HepG2 (cell line): ENCODE measurements around the gene SOX12. TPM values are rescaled to one million over a fixed set of nuclear protein-coding genes. Genes with fewer than 3 reads are reported as not detected.

Source experiments
- FUBP1 ChIP-seq: sonication (generic); formaldehyde crosslinking; IDR thresholded peaks from 2 replicates; pipeline ENCODE4 v1.5.1; 2020; ENCODE audit warnings: missing genetic modification reagents, mild to moderate bottlenecking, borderline replicate concordance
- GTF3A ChIP-seq: sonication (generic); formaldehyde crosslinking; conservative IDR thresholded peaks from 2 replicates; pipeline ENCODE4 v1.4.0; 2020; ENCODE audit warnings: mild to moderate bottlenecking, missing genetic modification reagents
- IRX3 ChIP-seq: sonication (generic); formaldehyde crosslinking; IDR thresholded peaks from 2 replicates; pipeline ENCODE4 v1.8.1; 2023; ENCODE audit warnings: mild to moderate bottlenecking, low read depth, missing genetic modification reagents, borderline replicate concordance
- KMT2A ChIP-seq: sonication (generic); formaldehyde crosslinking; IDR thresholded peaks from 2 replicates; pipeline ENCODE4 v1.4.0; 2020; ENCODE audit warnings: missing genetic modification reagents
- MAZ ChIP-seq, 2 experiments: sonication (generic) in 1 of 2; formaldehyde crosslinking in 1 of 2; IDR thresholded peaks; 2 replicates each; pipeline versions ENCODE4 v1.5.0 to v1.6.1; 2012 to 2020; ENCODE audit warnings: low read depth in 2 of 2, mild to moderate bottlenecking in 2 of 2, borderline replicate concordance in 1 of 2, improper control_type of control experiment in 1 of 2, low read length in 1 of 2, missing genetic modification reagents in 1 of 2, moderate library complexity in 1 of 2
- MLX ChIP-seq: IDR thresholded peaks from 2 replicates; pipeline ENCODE4 v1.6.1; 2016
- NFE2 ChIP-seq: sonication (generic); formaldehyde crosslinking; IDR thresholded peaks from 2 replicates; pipeline ENCODE4 v1.4.0; 2020; ENCODE audit warnings: missing genetic modification reagents
- POLR2AphosphoS5 ChIP-seq: IDR thresholded peaks from 2 replicates; pipeline ENCODE4 v1.6.1; 2012; ENCODE audit warnings: low read depth, low read length
- RFXAP ChIP-seq: sonication (generic); formaldehyde crosslinking; IDR thresholded peaks from 2 replicates; pipeline ENCODE4 v1.4.0; 2020; ENCODE audit warnings: missing genetic modification reagents, borderline replicate concordance
- SP1 ChIP-seq, 2 experiments: fragments of 450-650 bp in 1 of 2; sonication (generic) in 1 of 2; formaldehyde crosslinking in 1 of 2; IDR thresholded peaks; 2 replicates each; pipeline versions ENCODE4 v1.4.0 to v1.6.1; 2016 to 2020; ENCODE audit warnings: missing genetic modification reagents in 1 of 2
- SP2 ChIP-seq: sonication (generic); formaldehyde crosslinking; IDR thresholded peaks from 2 replicates; pipeline ENCODE4 v1.5.1; 2020; ENCODE audit warnings: mild to moderate bottlenecking, missing genetic modification reagents
- TAF1 ChIP-seq: sonication (generic); formaldehyde crosslinking; IDR thresholded peaks from 2 replicates; pipeline ENCODE4 v1.4.0; 2020; ENCODE audit warnings: missing genetic modification reagents
- ZBTB43 ChIP-seq: sonication (generic); formaldehyde crosslinking; conservative IDR thresholded peaks from 2 replicates; pipeline ENCODE4 v1.4.0; 2020; ENCODE audit warnings: missing genetic modification reagents
- ZBTB7A ChIP-seq: sonication (generic); formaldehyde crosslinking; IDR thresholded peaks from 2 replicates; pipeline ENCODE4 v1.8.0; 2022; ENCODE audit warnings: mild to moderate bottlenecking, missing genetic modification reagents
- ZFP36 ChIP-seq: fragments of 150-350 bp; IDR thresholded peaks from 2 replicates; pipeline ENCODE4 v1.6.1; 2018; ENCODE audit warnings: borderline replicate concordance, low read length, low read depth; ENCODE audit not compliant: partially characterized antibody
- ZNF180 ChIP-seq: sonication (generic); formaldehyde crosslinking; IDR thresholded peaks from 2 replicates; pipeline ENCODE4 v1.4.0; 2020; ENCODE audit warnings: low read depth, missing genetic modification reagents, borderline replicate concordance
- polyA plus RNA-seq, 8 experiments: library from polyadenylated mRNA; depleted of rRNA in 3 of 8; stranded (reverse) in 7 of 8; unstranded in 1 of 8; fragments of >200 nt; fragmentation: Illumina TruSeq in 4 of 8; extraction: Trizol in 4 of 8; gene quantifications; 2 replicates each; pipeline versions ENCODE4 v1.2.1 to v1.2.3, GENCODE V29; 2011 to 2016; ENCODE audit warnings: low read depth in 4 of 8, missing spikeins in 1 of 8, mixed read lengths in 1 of 8; ENCODE audit not compliant: insufficient read depth in 1 of 8
- total RNA-seq, 5 experiments: library from RNA; depleted of rRNA; stranded (reverse); fragments of >200 nt; fragmentation: Illumina TruSeq; extraction: Trizol; gene quantifications; 2 replicates each; pipeline ENCODE4 v1.2.3, GENCODE V29; 2016; ENCODE audit warnings: low read depth in 1 of 5
- TF ChIP-seq, protein P1 (sequence below): sonication (generic); formaldehyde crosslinking; IDR thresholded peaks from 2 replicates; pipeline ENCODE4 v1.5.0; 2020; ENCODE audit warnings: mild to moderate bottlenecking, missing genetic modification reagents
- TF ChIP-seq, protein P2 (sequence below): sonication (generic); formaldehyde crosslinking; IDR thresholded peaks from 2 replicates; pipeline ENCODE4 v1.8.1; 2023; ENCODE audit warnings: missing genetic modification reagents, inconsistent platforms, borderline replicate concordance

Gene SOX12
- total and polyA plus RNA-seq, 2 of the 13 experiments (the other 11 are each of a cell fraction or from before 2014, with no cell fraction given), result 10.0 to 18.7 TPM

GRCh38 chr20:325045-325888, at the start of gene SOX12 (continued):
- TF ChIP-seq NFE2 (CRISPR knock-in tag), result no peak
- TF ChIP-seq KMT2A, result no peak; the same call in 1 of the 2 replicates
- TF ChIP-seq SP2, result peak; percentile 35; the same call in 1 of the 2 replicates
- TF ChIP-seq, protein P1, sequence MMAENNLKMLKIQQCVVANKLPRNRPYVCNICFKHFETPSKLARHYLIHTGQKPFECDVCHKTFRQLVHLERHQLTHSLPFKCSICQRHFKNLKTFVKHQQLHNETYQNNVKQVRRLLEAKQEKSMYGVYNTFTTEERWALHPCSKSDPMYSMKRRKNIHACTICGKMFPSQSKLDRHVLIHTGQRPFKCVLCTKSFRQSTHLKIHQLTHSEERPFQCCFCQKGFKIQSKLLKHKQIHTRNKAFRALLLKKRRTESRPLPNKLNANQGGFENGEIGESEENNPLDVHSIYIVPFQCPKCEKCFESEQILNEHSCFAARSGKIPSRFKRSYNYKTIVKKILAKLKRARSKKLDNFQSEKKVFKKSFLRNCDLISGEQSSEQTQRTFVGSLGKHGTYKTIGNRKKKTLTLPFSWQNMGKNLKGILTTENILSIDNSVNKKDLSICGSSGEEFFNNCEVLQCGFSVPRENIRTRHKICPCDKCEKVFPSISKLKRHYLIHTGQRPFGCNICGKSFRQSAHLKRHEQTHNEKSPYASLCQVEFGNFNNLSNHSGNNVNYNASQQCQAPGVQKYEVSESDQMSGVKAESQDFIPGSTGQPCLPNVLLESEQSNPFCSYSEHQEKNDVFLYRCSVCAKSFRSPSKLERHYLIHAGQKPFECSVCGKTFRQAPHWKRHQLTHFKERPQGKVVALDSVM, result 0 out of 2 replicates have a peak, but pooled peaks have one; percentile 6
- peak; percentile 93 for TF ChIP-seq POLR2AphosphoS5
- TF ChIP-seq GTF3A (CRISPR knock-in tag), result 0 out of 2 replicates have a peak, but pooled peaks have one; percentile 33
- no peak for TF ChIP-seq MLX
- peak; percentile 35; the same call in 1 of the 2 replicates for TF ChIP-seq TAF1 (CRISPR knock-in tag)
- peak; percentile 100 for TF ChIP-seq RFXAP (CRISPR knock-in tag)
- TF ChIP-seq, protein P2, sequence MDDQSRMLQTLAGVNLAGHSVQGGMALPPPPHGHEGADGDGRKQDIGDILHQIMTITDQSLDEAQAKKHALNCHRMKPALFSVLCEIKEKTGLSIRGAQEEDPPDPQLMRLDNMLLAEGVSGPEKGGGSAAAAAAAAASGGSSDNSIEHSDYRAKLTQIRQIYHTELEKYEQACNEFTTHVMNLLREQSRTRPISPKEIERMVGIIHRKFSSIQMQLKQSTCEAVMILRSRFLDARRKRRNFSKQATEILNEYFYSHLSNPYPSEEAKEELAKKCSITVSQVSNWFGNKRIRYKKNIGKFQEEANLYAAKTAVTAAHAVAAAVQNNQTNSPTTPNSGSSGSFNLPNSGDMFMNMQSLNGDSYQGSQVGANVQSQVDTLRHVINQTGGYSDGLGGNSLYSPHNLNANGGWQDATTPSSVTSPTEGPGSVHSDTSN (CRISPR knock-in tag), result 0 out of 2 replicates have a peak, but pooled peaks have one; percentile 15
- TF ChIP-seq ZBTB43 (CRISPR knock-in tag), result no peak; the same call in 1 of the 2 replicates
- TF ChIP-seq SP1 (IDR thresholded peaks at IDR 0.05), result no peak
- TF ChIP-seq SP1 (CRISPR knock-in tag; IDR thresholded peaks at IDR 0.05), result peak; percentile 62
- peak; percentile 40; the same call in 1 of the 2 replicates for TF ChIP-seq ZNF180 (CRISPR knock-in tag)
- peak; percentile 50; the same call in 1 of the 2 replicates for TF ChIP-seq IRX3 (CRISPR knock-in tag)
- no peak for TF ChIP-seq ZBTB7A (CRISPR knock-in tag)
- no peak for TF ChIP-seq ZFP36
- TF ChIP-seq MAZ (IDR thresholded peaks at IDR 0.05; ENCODE audit: borderline replicate concordance, low read depth, low read length), result peak; percentile 76
- peak; percentile 97 for TF ChIP-seq MAZ (CRISPR knock-in tag; IDR thresholded peaks at IDR 0.05; ENCODE audit: low read depth)
- TF ChIP-seq FUBP1, result no peak
